Common myeloid progenitor, CD34-positive (primary cell): ENCODE data around the gene PSD.

Source experiments
- CTCF ChIA-PET: fragments of 350-600 bp; sonication (Branson Sonifier 250); formaldehyde crosslinking; loops from one replicate; lab custom pipeline; 2021; ENCODE audit warnings: antibody characterized with exemption; lab: Charles Lee
- POLR2A ChIA-PET: fragments of 350-600 bp; sonication (Branson Sonifier 250); formaldehyde crosslinking; loops from one replicate; lab custom pipeline; 2021; ENCODE audit warnings: antibody characterized with exemption; lab: Charles Lee
- DNase-seq, 3 donors: peaks; one replicate each; pipeline versions ENCODE4 v3.0.0 to v3.0.0-alpha.2; 2013
- H3K27ac ChIP-seq, 2 experiments: 1 replicate in 1 of 2; 2 replicates in 1 of 2; pipeline ENCODE4 v1.7.0; 2013; ENCODE audit warnings: inconsistent platforms in 2 of 2, low read length in 2 of 2, mild to moderate bottlenecking in 2 of 2, low read depth in 1 of 2, moderate library complexity in 1 of 2; ENCODE audit not compliant: severe bottlenecking in 2 of 2, insufficient read depth in 1 of 2, poor library complexity in 1 of 2
- H3K27me3 ChIP-seq, 5 experiments: replicated peaks in 2 of 5; 1 replicate in 3 of 5; 2 replicates in 2 of 5; pipeline versions ENCODE4 v1.6.1 to v1.7.0; 2013; ENCODE audit warnings: low read length in 4 of 5, mild to moderate bottlenecking in 2 of 5, moderate library complexity in 2 of 5, inconsistent platforms in 1 of 5; ENCODE audit not compliant: insufficient read depth in 5 of 5, control insufficient read depth in 4 of 5
- H3K36me3 ChIP-seq, 4 experiments: 1 replicate in 2 of 4; 2 replicates in 2 of 4; pipeline versions ENCODE4 v1.6.1 to v1.7.0; 2013; ENCODE audit warnings: low read length in 3 of 4, control low read depth in 1 of 4, mild to moderate bottlenecking in 1 of 4; ENCODE audit not compliant: control insufficient read depth in 4 of 4, insufficient read depth in 4 of 4
- H3K4me1 ChIP-seq, 4 experiments: 1 replicate in 3 of 4; 2 replicates in 1 of 4; pipeline versions ENCODE4 v1.6.1 to v1.7.1; 2013; ENCODE audit warnings: low read length in 3 of 4, mild to moderate bottlenecking in 3 of 4, control low read depth in 1 of 4, inconsistent platforms in 1 of 4, moderate library complexity in 1 of 4; ENCODE audit not compliant: control insufficient read depth in 4 of 4, insufficient read depth in 4 of 4; ENCODE audit errors: control extremely low read depth in 1 of 4
- H3K4me3 ChIP-seq, 7 experiments: 1 replicate in 4 of 7; 2 replicates in 3 of 7; pipeline versions ENCODE4 v1.5.1 to v1.7.0; 2013; ENCODE audit warnings: mild to moderate bottlenecking in 7 of 7, low read length in 6 of 7, moderate library complexity in 6 of 7, inconsistent platforms in 2 of 7, low read depth in 2 of 7, control low read depth in 1 of 7; ENCODE audit not compliant: insufficient read depth in 4 of 7, control insufficient read depth in 1 of 7; ENCODE audit errors: extremely low read depth in 1 of 7
- H3K9me3 ChIP-seq, 5 experiments: 1 replicate in 4 of 5; 2 replicates in 1 of 5; pipeline versions ENCODE4 v1.6.1 to v1.7.1; 2013; ENCODE audit warnings: low read length in 4 of 5, mild to moderate bottlenecking in 2 of 5, inconsistent platforms in 1 of 5, low read depth in 1 of 5, moderate library complexity in 1 of 5; ENCODE audit not compliant: control insufficient read depth in 4 of 5, insufficient read depth in 2 of 5; ENCODE audit errors: control extremely low read depth in 1 of 5
- WGBS: methylation state at CpG from one replicate; pipeline ENCODE4 v1.1.5; 2013; ENCODE audit not compliant: insufficient coverage; 5-methylcytosine and 5-hydroxymethylcytosine counted together

PSD gene

DNA sequence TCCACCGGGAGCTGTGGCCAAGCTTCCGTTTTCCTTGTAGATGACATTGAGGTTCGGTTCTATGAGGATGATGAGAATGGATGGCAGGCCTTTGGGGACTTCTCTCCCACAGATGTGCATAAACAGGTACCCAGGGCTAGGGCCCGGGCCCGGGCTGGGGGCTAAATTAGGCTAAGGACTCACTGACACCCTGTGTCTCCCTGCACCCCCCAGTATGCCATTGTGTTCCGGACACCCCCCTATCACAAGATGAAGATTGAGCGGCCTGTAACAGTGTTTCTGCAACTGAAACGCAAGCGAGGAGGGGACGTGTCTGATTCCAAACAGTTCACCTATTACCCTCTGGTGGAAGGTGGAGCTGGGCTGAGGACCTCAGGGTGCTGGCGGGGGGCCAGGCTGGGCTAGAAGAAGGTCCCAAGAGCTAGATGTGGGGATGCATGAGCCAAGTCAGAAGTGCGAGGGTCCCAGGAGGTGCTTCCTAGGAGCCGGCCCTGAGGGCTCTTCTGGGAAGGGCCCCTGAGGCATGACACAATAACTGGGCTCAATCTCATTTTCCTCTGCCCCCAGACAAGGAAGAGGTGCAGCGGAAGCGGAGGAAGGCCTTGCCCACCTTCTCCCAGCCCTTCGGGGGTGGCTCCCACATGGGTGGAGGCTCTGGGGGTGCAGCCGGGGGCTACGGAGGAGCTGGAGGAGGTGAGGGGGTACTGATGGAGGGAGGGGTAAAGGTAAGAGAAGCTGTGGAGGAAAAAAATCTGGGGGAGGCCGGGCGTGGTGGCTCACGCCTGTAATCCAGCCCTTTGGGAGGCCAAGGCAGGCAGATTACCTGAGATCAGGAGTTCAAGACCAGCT is 20.2 kb downstream of the PSD start:
- Histone ChIP-seq H3K36me3 (peaks cover 0 to 34% (median 19%) of the 10 kb centered on the region in 4 experiments), H3K4me1 (peaks cover 0 to 38% (median 36%) of the 10 kb centered on the region in 4 experiments), H3K27ac (no peak overlapping the region), H3K9me3 (no peaks in the 10 kb centered on the region), H3K4me3 (no peak overlapping the region), H3K27me3 (no peaks in the 10 kb centered on the region)
- 94% methylated on average over 13 of the region's 21 CpGs for WGBS
- ChIA-PET CTCF (interaction anchor here (0.6 to 6.7 kb wide), 24 partner anchors 8 to 229 kb away, joined by 3 to 45 read pairs (median 4); partner anchors contain the start of genes FBXL15 and GBF1), POLR2A (interaction anchor here (0.6 to 2.2 kb wide), 3 partner anchors 12 to 285 kb away, joined by 4 to 8 read pairs (median 6); partner anchors contain the start of gene FBXL15)
- DNase-seq, result no peak

DNA sequence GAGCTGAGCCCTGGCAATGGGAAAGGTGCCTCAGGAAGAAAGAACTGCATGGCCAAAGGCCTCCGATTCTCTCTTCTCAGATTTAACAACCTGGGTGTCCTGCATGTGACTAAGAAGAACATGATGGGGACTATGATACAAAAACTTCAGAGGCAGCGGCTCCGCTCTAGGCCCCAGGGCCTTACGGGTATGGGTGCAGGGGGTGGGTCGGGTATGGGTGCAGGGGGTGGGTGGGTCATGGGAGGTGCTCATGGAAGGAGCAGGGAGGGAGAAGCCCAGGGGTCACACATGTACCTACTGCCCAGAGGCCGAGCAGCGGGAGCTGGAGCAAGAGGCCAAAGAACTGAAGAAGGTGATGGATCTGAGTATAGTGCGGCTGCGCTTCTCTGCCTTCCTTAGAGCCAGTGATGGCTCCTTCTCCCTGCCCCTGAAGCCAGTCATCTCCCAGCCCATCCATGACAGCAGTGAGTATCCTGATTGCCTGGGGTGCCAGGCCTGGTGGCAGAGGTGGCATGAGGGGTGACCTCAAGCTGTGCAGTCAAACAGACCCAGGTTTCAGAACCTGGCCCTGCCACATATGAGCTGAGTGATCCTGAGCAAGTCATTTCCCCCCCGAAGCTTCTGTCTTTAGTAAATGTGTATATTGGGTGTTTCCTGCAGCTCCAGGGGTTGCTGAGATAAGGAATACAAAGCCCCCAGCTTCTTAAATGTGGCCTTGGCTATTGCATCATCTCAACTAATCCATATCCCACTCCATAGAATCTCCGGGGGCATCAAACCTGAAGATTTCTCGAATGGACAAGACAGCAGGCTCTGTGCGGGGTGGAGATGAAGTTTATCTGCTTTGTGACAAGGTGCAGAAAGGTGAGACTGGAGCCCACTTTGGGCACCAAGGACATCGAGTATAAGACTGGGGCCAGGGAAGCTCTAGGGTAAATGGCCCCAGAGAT is 21.1 kb downstream of the PSD start:
- Histone ChIP-seq H3K27ac (no peak overlapping the region), H3K9me3 (no peaks in the 10 kb centered on the region), H3K36me3 (peaks cover 0 to 29% (median 19%) of the 10 kb centered on the region in 4 experiments), H3K4me3 (no peak overlapping the region), H3K27me3 (peaks cover 0 to 6% (median 0%) of the 10 kb centered on the region in 5 experiments), H3K4me1 (peaks cover 2 to 41% (median 38%) of the 10 kb centered on the region in 4 experiments)
- CTCF ChIA-PET, result interaction anchor here (0.9 to 6.7 kb wide), 13 partner anchors 9 to 228 kb away, joined by 3 to 45 read pairs (median 4); partner anchors contain the start of gene FBXL15
- DNase-seq, result no peak
- POLR2A ChIA-PET, result interaction anchor here (1.3 to 2.2 kb wide), 2 partner anchors 12 to 23 kb away, joined by 6 to 8 read pairs; partner anchors contain the start of gene FBXL15
- WGBS, result 100% methylated on average over 4 of the region's 14 CpGs

GRCh38 chr10:102396730-102397151 is 21.8 kb downstream of the PSD start:
- H3K36me3 ChIP-seq, result peaks cover 0 to 26% (median 16%) of the 10 kb centered on the region in 4 experiments
- H3K27ac ChIP-seq, result no peak overlapping the region
- H3K4me3 ChIP-seq, result peak overlapping the region in 2 of 7 experiments; percentile 75 to 95
- no peaks in the 10 kb centered on the region for H3K9me3 ChIP-seq
- H3K27me3 ChIP-seq, result peaks cover 0 to 7% (median 0%) of the 10 kb centered on the region in 5 experiments
- CTCF ChIA-PET, result interaction anchor here (1.3 to 6.7 kb wide), 5 partner anchors 13 to 82 kb away, joined by 4 to 45 read pairs (median 7); partner anchors contain the start of gene FBXL15
- no peak for DNase-seq
- WGBS, result 100% methylated on average over 12 of the region's 12 CpGs
- POLR2A ChIA-PET, result interaction anchor here (4.1 kb wide), 1 partner anchor 25 kb away, joined by 28 read pairs; the partner anchor contains the start of gene FBXL15
- H3K4me1 ChIP-seq, result peaks cover 2 to 41% (median 38%) of the 10 kb centered on the region in 4 experiments

DNA sequence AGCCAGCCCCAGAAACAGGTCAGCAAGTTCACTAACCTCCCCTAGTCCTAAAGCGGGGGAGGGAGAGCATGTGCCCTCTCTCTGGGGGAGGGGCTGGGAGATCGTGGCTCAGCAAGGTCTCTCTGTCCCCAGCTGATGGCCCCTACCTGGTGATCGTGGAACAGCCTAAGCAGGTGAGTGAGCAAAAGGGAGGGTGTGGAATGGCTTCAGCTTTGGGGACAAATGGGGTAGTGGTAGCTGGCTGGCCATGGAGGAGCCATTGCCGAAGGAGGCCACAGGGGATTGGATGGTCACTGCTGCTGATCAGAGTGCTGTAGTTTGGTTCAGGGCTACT is 22.3 kb downstream of the PSD start:
- Histone ChIP-seq H3K27me3 (peaks cover 0 to 7% (median 0%) of the 10 kb centered on the region in 5 experiments), H3K9me3 (no peaks in the 10 kb centered on the region), H3K36me3 (peaks cover 0 to 21% (median 12%) of the 10 kb centered on the region in 4 experiments), H3K4me1 (peaks cover 2 to 41% (median 38%) of the 10 kb centered on the region in 4 experiments), H3K27ac (peak overlapping the region; percentile 75 to 97), H3K4me3 (peak overlapping the region; percentile 22 to 95 (median 74))
- DNase-seq, result no peak
- POLR2A ChIA-PET, result interaction anchor here (0.8 to 4.1 kb wide), 4 partner anchors 14 to 347 kb away, joined by 3 to 28 read pairs (median 5); partner anchors contain the start of gene FBXL15
- CTCF ChIA-PET, result interaction anchor here (2.5 to 6.7 kb wide), 4 partner anchors 8 to 26 kb away, joined by 6 to 45 read pairs (median 30); partner anchors contain the start of gene FBXL15
- WGBS, result 64% methylated on average over 2 of the region's 4 CpGs

DNA sequence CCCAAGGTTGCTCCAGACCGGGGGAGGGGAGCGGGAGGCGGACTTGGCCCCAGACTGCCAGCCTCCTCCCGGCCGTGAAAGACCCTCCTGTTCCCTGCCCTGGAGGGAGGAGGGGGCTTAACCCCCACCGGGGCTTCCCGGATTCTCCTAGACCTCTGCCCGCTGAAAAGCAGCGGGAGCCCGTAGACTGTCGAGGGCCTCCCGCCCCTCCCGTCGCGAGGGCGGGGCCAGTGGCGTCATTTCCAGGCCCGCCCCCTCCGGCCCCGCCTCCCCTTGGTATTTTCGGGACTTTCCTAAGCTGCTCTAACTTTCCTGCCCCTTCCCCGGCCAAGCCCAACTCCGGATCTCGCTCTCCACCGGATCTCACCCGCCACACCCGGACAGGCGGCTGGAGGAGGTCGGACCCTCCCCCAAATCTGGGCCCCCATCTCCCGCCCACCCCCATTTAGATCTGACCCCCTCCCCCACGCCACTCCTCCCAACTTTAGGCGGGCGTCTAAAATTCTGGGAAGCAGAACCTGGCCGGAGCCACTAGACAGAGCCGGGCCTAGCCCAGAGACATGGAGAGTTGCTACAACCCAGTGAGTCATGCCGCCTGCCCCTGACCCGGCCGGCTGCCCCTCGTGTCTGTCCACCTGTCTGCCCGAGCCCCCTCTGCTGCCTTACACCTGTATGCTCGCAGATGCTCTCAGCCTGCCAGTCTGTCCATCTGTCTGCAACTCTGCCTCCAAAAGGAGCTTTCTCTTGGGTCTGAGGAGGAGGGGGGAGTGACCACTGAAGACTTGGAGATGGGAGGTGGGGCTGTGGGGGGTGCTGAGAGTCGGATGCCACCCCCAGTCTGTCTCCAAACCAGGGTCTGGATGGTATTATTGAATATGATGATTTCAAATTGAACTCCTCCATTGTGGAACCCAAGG is 22.9 kb downstream of the PSD start, which contains the start of gene NFKB2:
TSS of gene NFKB2 (plus strand) at position 306 of the 917 bp plus-strand sequence. CDS start at position 561, 255 bp downstream.
- POLR2A ChIA-PET, result interaction anchor here (0.6 to 4.1 kb wide), 13 partner anchors 9 to 348 kb away, joined by 3 to 31 read pairs (median 4); partner anchors contain the start of genes CUEDC2 and FBXL15
- H3K9me3 ChIP-seq, result no peaks in the 10 kb centered on the region
- peak; percentile 87 to 94 (median 91) for DNase-seq
- peak within 1 kb of the TSS; percentile 90 to 97 for H3K27ac ChIP-seq
- H3K27me3 ChIP-seq, result peaks cover 0 to 8% (median 2%) of the 10 kb centered on the region in 5 experiments
- WGBS, result 0% methylated on average over 28 of the region's 42 CpGs
- CTCF ChIA-PET, result interaction anchor here (1.1 to 6.7 kb wide), 7 partner anchors 9 to 98 kb away, joined by 3 to 45 read pairs (median 9); partner anchors contain the start of gene FBXL15
- H3K36me3 ChIP-seq, result peaks cover 0 to 15% (median 10%) of the 10 kb centered on the region in 4 experiments
- peak within 1 kb of the TSS; percentile 57 to 95 (median 74) for H3K4me3 ChIP-seq
- peaks cover 2 to 41% (median 38%) of the 10 kb centered on the region in 4 experiments for H3K4me1 ChIP-seq
